GM19468 (cell line): ENCODE results near the gene FKBP8.
A peak's percentile ranks its signal among the peaks of the same experiment; 100 is the strongest.
"Not testable (repeated sequence)": the region's sequence is repeated elsewhere in the genome, so short reads cannot be mapped to it uniquely, and the experiment has no call there.

Experiments
- ATAC-seq: cut with Tn5 transposase; IDR thresholded peaks from one replicate; pipeline ENCODE4 v1.9.1; 2021; ENCODE audit warnings: mild to moderate bottlenecking, moderate library complexity, moderate number of reproducible peaks; ENCODE audit not compliant: unreplicated experiment; ENCODE audit errors: extremely low read depth

FKBP8 gene

DNA sequence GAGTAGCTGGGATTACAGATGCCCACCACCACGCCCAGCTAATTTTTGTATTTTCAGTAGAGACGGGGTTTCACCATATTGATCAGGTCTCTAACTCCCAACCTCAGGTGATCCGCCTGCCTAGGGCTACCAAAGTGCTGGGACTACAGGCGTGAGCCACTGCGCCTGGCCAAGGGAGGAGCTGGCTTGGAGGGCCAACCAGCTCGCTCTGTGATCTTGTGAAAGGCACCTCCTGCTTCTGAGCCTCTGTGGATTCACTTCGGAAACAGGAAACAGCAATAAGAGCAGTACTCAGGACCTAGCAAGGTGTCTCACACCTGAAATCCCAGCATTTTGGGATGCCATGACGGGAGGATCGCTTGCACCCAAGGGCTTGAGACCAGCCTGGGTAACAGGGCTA is 19.5 kb downstream of the FKBP8 start:
- ATAC-seq: no peak

GRCh38 chr19:18522862-18523440 is 20.4 kb downstream of the FKBP8 start:
- not testable (repeated sequence) for ATAC-seq

DNA sequence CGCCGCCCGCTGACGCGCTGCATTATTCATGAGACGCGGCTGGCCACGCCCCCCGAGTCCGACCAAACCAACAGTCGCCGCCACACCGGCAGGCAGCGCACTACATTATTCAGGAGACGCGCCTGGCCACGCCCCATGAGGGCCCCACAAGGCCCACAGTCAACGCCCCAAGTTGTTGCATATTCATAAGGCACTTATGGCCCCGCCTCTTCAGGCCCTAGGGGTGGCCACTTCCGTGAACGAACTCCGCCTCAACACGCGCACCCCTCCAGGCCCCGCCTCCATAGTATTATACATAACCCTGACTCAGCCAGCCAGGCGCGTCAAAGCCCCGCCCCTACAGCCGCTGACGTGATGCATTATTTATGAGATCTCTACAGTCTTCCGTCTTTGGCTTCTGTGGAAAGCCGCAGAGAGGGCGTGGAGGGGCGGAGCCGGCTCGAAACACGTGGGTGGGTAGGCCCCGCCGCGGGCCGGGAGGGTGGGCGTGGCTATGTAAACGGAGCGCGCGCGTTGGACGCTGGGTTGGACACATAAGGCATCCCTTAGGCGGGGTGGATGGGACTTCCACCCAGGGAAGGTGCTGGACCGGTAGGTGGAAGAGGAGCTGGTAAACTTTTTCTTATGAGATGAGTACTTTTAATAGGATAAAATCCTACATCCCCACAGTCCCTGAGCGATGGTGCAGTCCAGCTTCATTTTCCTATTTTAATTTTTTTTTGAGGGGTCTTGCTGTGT is 21.1 kb downstream of the FKBP8 start:
- ATAC-seq: peak; percentile 76

GRCh38 chr19:18521692-18522123 is 21.7 kb downstream of the FKBP8 start, which contains the start of gene ELL:
Gene ELL, minus strand, starts transcription at chr19:18522070. Its CDS starts 15 bp downstream, at chr19:18522055.
- ATAC-seq: peak; percentile 3

DNA sequence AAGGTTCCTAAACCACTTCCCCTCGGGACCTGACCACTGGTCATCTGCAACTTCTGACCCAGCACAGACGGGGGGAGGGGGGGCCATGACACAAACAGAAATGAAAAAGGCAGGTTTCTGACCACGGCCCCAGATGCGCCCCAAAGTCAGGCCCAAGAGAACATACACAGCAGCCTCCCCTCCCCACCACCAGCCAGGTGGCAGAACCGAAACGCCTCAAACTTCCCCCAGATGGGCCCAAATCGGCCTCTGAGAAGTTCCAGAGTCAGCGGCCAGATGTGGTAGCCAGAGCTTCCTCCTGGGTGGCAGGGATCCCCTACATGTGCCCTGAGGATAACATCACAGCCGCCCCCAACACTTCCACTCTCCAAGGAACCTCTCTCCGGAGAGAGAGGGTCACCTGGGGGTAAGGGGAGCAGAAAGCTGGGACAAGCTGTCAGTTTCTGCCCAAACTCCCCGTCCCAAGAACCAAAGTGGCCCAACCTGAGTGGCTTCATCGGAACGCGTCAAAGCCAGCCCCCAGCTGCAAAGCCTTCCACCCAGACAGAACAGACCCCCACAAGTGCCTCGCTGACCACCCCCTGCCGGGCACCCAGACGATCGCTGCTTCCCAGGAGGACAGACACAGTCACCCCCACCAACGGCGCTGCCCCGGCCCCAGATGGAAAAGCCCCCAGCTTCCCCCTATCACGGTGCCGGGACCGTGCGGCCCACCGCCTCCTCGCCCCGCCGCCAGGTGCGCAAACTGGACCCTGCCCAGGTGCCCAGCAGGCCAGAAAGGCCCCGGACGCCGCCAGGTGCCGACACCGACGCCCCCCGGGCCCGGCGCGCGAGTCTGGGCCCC is 22.3 kb downstream of the FKBP8 start:
- ATAC-seq: no peak

GRCh38 chr19:18519962-18520847 is 23.2 kb downstream of the FKBP8 start:
- ATAC-seq: no peak

- no peak for ATAC-seq
These were observed 24.7 kb downstream of the FKBP8 start for GRCh38 chr19:18518639-18519038.

DNA sequence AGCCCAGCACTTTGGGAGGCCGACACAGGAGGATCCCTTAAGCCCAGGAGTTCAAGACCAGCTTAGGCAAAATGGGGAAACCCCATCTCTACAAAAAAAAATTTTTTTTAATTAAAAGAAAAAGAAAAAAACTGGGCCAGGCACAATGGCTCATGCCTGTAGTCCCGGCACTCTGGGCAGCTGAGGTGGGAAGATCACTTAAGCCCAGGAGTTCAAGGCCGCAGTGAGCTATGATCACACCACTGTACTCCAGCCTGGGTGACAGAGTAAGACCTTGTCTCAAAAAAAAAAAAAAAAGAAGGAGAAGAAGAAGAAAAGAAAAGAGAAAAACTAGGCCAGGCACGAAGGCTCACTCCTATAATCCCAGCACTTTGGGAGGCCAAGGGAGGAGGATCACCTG is 25.8 kb downstream of the FKBP8 start:
- ATAC-seq: no peak

DNA sequence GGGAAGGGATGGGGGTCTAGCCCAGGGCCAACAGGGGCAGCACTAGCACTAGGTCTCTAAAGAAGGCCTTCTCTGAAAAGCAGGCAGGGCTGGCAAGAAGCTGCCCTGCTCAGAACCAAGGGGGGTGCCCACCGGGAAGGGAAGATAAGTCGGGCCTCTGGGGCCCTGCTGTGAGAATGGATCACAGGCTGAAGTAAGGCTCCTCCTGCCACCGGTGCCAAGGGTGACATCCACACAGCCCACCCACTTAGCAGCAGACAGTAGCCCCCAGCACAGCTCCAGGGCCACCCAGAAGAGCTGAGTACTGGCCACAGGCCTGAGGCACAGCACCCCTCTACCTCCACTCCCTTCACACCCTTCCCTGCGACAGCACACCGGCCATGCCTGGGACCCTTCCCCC is 27.4 kb downstream of the FKBP8 start:
- no peak for ATAC-seq

- ATAC-seq: no peak
These were observed 28.3 kb downstream of the FKBP8 start for GRCh38 chr19:18514800-18515682.

DNA sequence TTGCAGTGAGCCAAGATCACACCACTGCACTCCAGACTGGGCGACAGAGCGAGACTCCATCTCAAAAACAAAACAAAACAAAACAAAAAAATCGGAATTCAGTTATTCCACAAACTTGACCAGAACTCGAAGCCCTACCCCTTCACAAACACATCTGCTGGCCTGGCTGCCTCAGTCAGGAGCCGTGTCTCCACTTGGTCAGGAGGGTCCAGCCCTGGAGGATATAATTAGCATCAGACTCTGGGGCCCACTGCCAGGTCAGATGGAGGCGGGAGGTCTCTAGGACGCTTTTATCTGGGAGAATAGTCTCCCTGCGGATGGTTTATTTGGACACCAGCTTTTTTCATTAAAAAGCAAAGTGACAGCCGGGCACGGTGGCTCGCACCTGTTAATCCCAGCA is 29.5 kb downstream of the FKBP8 start:
- ATAC-seq: no peak

DNA sequence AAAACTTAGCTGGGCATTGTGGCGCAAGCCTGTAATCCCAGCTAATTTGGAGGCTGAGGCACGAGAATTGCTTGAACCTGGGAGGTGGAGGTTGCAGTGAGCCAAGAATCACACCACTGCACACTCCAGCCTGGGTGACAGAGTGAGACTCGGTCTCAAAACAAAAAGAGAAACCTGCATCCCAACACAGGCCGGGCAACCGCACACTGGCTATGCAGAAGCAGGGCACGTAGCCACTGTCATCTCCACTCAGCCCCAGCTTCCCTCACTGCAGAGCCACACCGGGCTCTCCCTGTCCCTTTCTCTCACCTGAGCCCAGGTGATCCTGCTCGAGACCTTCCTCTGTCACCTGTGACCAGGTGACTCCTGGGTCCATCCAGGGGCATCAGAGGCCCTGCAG is 33.2 kb downstream of the FKBP8 start:
- no peak for ATAC-seq

GRCh38 chr19:18508585-18508984 is 34.8 kb downstream of the FKBP8 start:
- no peak for ATAC-seq

DNA sequence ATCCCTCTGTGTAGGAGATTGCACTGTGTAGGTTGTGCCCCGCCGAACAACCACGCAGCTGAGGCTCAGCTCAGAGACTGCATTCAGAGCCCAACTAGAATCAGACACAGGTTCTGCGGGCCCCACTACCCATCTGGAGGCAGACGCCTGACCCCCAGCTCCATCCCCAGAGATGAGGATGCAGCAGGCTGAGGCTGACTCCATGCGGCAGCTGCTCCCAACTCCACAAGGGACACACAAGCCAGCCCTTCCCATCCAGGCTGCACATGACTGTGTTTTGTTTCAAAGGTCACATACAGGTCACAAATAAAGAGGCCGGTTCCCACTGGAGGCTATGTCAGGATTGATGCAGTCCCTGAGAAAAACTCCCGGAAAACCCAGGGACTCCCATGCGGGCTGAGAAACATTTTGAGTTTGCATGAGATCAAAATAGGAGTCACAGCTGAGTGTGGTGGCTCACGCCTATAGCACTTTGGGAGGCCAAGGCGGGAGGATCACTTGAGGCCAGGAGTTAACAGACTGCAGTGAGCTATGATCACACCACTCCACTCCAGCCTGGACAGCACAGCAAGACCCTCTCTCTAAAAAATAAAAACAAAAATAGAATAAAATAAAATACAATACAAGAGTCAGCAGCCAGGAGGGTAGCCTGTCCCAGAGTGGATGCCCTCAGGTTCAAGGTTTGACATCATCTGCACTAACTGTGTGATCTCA is 35.5 kb downstream of the FKBP8 start:
- ATAC-seq: no peak

DNA sequence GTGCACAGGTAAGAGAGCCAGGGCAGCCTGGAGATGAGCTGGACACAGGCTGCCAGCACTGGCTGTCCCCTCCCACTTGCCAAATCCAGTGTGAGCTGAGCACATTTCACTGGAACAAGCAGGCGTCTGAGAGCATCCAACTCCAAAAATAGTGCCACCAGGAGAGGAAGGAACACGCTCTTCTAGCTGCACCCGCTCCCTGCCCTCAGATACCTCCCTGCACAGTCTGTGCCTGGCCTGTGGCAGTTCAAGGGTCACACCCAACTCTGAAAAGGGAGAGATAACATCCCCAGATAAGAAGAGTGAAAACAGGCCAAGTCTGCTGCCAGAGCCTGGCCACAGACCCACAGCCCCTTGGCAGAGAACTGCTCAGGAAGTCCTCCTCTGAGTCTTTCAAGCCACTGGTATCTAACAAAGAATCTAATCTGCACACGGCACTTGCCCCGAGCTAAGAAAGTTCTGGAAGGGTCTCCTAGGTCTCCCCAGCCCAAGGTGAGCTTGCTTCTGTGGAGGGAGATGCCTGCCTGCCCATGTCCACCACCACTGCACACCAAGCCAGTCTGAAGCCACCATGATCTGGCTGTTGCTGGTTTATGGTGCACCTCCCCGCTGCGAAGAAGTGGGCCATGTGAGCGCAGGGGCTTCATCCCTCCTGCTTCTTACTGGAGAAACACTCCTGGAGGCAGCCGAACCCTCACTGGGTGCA is 36.2 kb downstream of the FKBP8 start:
- no peak for ATAC-seq

- no peak for ATAC-seq
These were observed 37.1 kb downstream of the FKBP8 start for GRCh38 chr19:18506101-18506930.
